NCI-H1105 (cell line): ENCODE results near the gene SHQ1.
"Not testable (repeated sequence)": the region's sequence is repeated elsewhere in the genome, so short reads cannot be mapped to it uniquely, and the experiment has no call there.

Experiments used
- DNase-seq: peaks from one replicate; lab custom pipeline; 2025; lab: John Stamatoyannopoulos, UW

The SHQ1 gene

DNA sequence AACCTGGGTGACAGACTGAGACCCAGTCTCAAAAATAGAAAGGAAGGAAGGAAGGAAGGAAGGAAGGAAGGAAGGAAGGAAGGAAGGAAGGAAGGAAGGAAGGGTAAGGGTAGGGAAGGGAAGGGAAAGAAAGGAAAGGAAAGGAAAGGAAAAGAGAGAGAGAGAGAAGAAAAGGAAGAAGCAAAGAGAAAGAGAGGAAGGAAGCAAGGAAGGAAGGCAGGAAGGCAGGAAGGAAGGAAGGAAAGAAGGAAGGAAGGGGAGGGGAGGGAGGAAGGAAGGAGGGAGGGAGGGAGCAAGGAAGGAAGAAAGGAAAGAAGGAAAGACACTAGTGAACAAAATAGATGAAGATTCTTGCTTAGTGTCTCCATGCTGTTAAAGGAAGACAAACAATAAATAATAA is 129.1 kb downstream of the SHQ1 start:
- no peak for DNase-seq

DNA sequence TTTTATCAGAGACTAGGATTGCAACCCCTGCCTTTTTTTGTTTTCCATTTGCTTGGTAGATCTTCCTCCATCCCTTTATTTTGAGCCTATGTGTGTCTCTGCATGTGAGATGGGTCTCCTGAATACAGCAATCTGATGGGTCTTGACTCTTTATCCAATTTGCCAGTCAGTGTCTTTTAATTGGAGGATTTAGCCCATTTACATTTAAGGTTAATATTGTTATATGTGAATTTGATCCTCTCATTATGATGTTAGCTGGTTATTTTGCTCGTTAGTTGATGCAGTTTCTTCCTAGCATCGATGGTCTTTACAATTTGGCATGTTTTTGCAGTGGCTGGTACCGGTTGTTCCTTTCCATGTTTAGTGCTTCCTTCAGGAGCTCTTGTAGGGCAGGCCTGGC is 134.1 kb downstream of the SHQ1 start:
- not testable (repeated sequence) for DNase-seq

- not testable (repeated sequence) for DNase-seq
These were observed 137.8 kb downstream of the SHQ1 start for GRCh38 chr3:72710471-72710870.

DNA sequence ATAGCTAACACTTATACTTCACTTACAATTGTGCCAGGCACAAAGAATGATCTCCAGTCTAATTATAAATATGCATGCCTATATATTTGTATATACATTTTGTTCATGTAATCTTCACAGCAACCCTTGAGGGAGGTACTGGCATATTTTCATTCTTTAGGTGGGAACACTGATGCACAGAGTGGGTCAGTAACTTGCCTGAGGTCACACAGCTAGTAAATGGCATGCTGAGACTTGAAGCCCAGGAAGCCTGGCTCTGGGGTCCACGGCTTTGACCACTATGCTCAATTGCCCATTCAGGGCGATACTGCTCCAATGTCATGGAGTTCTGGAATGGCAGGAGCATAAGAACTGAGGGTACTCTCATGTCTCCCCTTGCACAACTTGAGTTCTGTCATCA is 139.8 kb downstream of the SHQ1 start:
- DNase-seq: no peak

GRCh38 chr3:72702997-72703396 is 145.2 kb downstream of the SHQ1 start:
- no peak for DNase-seq

DNA sequence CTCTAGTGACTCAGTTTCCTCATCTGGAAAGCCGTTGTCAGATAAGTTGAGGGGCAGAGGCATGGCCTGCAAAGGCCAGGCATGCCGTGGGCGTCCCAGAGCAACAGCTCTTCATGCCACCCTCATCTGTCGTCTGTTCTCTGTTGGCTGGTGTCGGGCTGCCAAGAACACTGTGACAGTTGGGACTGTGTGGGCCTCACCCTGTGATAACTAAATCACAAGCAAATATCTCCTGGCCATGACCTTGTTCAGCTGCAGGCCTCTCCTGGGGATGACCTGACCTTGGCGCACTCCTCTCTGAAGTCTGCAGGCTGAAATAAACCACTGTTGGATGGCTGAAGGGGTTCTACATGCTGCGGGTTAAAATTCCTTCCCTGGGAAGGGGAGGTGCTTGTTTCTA is 145.9 kb downstream of the SHQ1 start:
- DNase-seq: no peak

DNA sequence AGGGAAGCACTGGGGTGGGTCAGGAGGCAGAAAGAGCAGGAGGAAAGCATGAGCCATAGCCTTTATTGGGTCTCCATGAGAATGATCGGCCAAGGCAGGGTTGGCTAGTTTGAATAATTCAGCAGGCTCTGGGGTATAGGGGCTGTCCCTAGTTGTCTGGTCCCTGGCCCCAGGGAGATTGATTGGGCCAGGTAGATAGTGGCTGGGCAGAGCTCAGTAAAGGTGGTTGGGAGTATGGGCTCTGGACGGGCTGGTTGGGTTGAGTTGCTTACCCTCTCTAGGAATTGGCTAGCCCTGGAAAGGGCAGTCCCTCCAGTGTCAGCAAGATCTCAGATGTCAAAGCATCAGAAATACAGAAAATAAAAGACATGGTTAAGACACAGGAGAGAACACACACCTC is 148.1 kb downstream of the SHQ1 start:
- DNase-seq: no peak

DNA sequence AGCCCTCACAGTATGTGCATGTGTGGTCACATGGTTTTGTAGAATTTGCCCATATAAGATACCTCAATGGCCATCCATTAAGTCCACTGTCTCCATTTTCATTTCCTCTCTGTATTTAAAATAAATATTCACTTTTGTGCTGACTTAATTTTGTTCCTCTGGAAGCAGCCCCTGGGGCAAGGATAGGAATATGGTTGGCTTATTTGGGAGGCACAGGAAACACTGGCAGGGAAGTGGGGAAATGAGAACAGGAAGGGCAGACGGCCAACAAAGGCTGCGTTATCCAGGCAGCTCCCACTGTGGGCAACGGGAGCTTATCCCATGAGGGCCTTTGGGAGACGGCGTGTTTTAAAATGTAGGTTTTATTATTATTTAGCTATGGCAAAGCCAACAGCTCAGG is 148.6 kb downstream of the SHQ1 start:
- no peak for DNase-seq
